DMS153 treated with DMSO at 0.1 percent for 48 hours (cell line): ENCODE data around the gene GSG1L.

Experiments used
- DNase-seq: peaks from one replicate; lab custom pipeline; 2025; ENCODE audit not compliant: unreplicated experiment; lab: John Stamatoyannopoulos, UW

GSG1L gene

GRCh38 chr16:27778926-27779570 lies 284.5 kb downstream of the GSG1L start:
- DNase-seq: no peak

GRCh38 chr16:27778171-27778925 lies 285.2 kb downstream of the GSG1L start:
- DNase-seq: no peak

- DNase-seq: no peak
These were observed 286.0 kb downstream of the GSG1L start for GRCh38 chr16:27777527-27777926.

GRCh38 chr16:27776556-27777225 lies 286.8 kb downstream of the GSG1L start:
- DNase-seq: no peak

- DNase-seq: no peak
These were observed 288.3 kb downstream of the GSG1L start for GRCh38 chr16:27775254-27775653.

GRCh38 chr16:27774779-27775178 lies 288.7 kb downstream of the GSG1L start:
- no peak for DNase-seq

GRCh38 chr16:27773344-27773743 lies 290.2 kb downstream of the GSG1L start:
- no peak for DNase-seq

GRCh38 chr16:27772093-27772825 lies 291.3 kb downstream of the GSG1L start:
- no peak for DNase-seq

- DNase-seq: no peak
These were observed 292.2 kb downstream of the GSG1L start for GRCh38 chr16:27771201-27771910.

GRCh38 chr16:27770271-27771196 lies 293.0 kb downstream of the GSG1L start:
- no peak for DNase-seq

- no peak for DNase-seq
These were observed 293.8 kb downstream of the GSG1L start for GRCh38 chr16:27769561-27770255.

GRCh38 chr16:27768651-27769272 lies 294.8 kb downstream of the GSG1L start:
- DNase-seq: no peak

- DNase-seq: no peak
These were observed 295.4 kb downstream of the GSG1L start for GRCh38 chr16:27767971-27768591.

GRCh38 chr16:27767081-27767480 lies 296.4 kb downstream of the GSG1L start:
- no peak for DNase-seq

- DNase-seq: no peak
These were observed 297.1 kb downstream of the GSG1L start for GRCh38 chr16:27766236-27766925.

- no peak for DNase-seq
These were observed 298.4 kb downstream of the GSG1L start for GRCh38 chr16:27764869-27765675.

GRCh38 chr16:27764427-27764826 lies 299.1 kb downstream of the GSG1L start:
- DNase-seq: no peak
